HepG2 (cell line): ENCODE data around the gene MIR17HG. TPM values are rescaled to one million over a fixed set of nuclear protein-coding genes. Genes with fewer than 3 reads are reported as not detected.
A peak's percentile ranks its signal among the peaks of the same experiment; 100 is the strongest.

Source experiments
- ATAC-seq: fragments of 200-7000 bp; cut with Tn5 transposase; 3 replicates; pipeline ENCODE4 v1.9.1; 2020; ENCODE audit warnings: mild to moderate bottlenecking, moderate library complexity
- BruUV-seq: library from RNA; stranded (reverse); fragments of 400-500 nt; replicated peaks from 2 replicates; lab custom pipeline; 2021; lab: Mats Ljungman, UMichigan
- CTCF ChIA-PET: fragments of 300-600 bp; formaldehyde crosslinking; extraction: SDS; loops from one replicate; lab custom pipeline; 2021; ENCODE audit warnings: low total read pairs, inconsistent platforms, low intra/inter-chr PET ratio; lab: Yijun Ruan, JAX
- POLR2A ChIA-PET: fragments of 350-600 bp; sonication (Branson Sonifier 250); formaldehyde crosslinking; loops from one replicate; lab custom pipeline; 2020; ENCODE audit warnings: antibody characterized with exemption, inconsistent platforms; lab: Yijun Ruan, JAX
- DNase-seq: peaks from one replicate; pipeline ENCODE4 v3.0.0-alpha.2; 2015; ENCODE audit warnings: low spot score
- FAIRE-seq: peaks from 3 replicates; lab custom pipeline; 2011; peaks lifted over from hg19 to GRCh38; lab: Jason Lieb, UNC
- H2AFZ ChIP-seq: one replicate; pipeline ENCODE4 v1.6.1; 2011; ENCODE audit warnings: low read length, inconsistent platforms
- H3K27ac ChIP-seq: fragments of 300-600 bp; 3 replicates; pipeline ENCODE4 v1.8.0; 2011; ENCODE audit warnings: mixed run types, mild to moderate bottlenecking, mixed read lengths, low read length, inconsistent platforms; ENCODE audit not compliant: insufficient read depth; ENCODE audit errors: extremely low read length
- H3K27me3 ChIP-seq, 2 experiments: fragments of 200-600 bp in 1 of 2; 2 replicates in 1 of 2; 3 replicates in 1 of 2; pipeline versions ENCODE4 v1.6.0 to v1.8.0; 2011; ENCODE audit warnings: low read length in 2 of 2, mild to moderate bottlenecking in 2 of 2, moderate library complexity in 2 of 2, inconsistent platforms in 1 of 2; ENCODE audit not compliant: insufficient read depth in 2 of 2, control insufficient read depth in 1 of 2
- H3K36me3 ChIP-seq, 2 experiments: fragments of 200-600 bp in 1 of 2; replicated peaks in 1 of 2; 2 replicates in 1 of 2; 3 replicates in 1 of 2; pipeline versions ENCODE4 v1.5.1 to v1.8.0; 2011; ENCODE audit warnings: low read length in 2 of 2, inconsistent platforms in 1 of 2; ENCODE audit not compliant: insufficient read depth in 2 of 2, control insufficient read depth in 1 of 2
- H3K4me1 ChIP-seq: 2 replicates; pipeline ENCODE4 v1.5.1; 2012; ENCODE audit warnings: low read length, inconsistent platforms; ENCODE audit not compliant: insufficient read depth
- H3K4me2 ChIP-seq: 2 replicates; pipeline ENCODE4 v1.6.0; 2011; ENCODE audit warnings: low read depth, low read length, inconsistent platforms
- H3K4me3 ChIP-seq, 3 experiments: fragments of 200-600 bp in 1 of 3; sonication (generic), shearing (Covaris generic) in 1 of 3; replicated peaks in 1 of 3; 2 replicates each; pipeline ENCODE4 v1.5.1; 2011 to 2016; ENCODE audit warnings: low read length in 3 of 3, inconsistent platforms in 2 of 3, low read depth in 2 of 3, mild to moderate bottlenecking in 2 of 3, control low read depth in 1 of 3, mixed read lengths in 1 of 3; ENCODE audit not compliant: insufficient read depth in 1 of 3
- H3K79me2 ChIP-seq: one replicate; pipeline ENCODE4 v1.6.1; 2011; ENCODE audit warnings: low read length, inconsistent platforms; ENCODE audit not compliant: insufficient read depth
- H3K9ac ChIP-seq: 2 replicates; pipeline ENCODE4 v1.6.0; 2011; ENCODE audit warnings: mild to moderate bottlenecking, low read depth, low read length, inconsistent platforms; ENCODE audit not compliant: insufficient read depth
- H3K9me3 ChIP-seq: 2 replicates; pipeline ENCODE4 v1.5.1; 2012; ENCODE audit warnings: mild to moderate bottlenecking, low read length
- H4K20me1 ChIP-seq: 2 replicates; pipeline ENCODE4 v1.6.0; 2011; ENCODE audit warnings: inconsistent platforms, mild to moderate bottlenecking, low read length, moderate library complexity; ENCODE audit not compliant: insufficient read depth
- BHLHE40 ChIP-seq: IDR thresholded peaks from 2 replicates; pipeline ENCODE4 v1.6.1; 2011; ENCODE audit warnings: low read length, improper control_type of control experiment
- CBX1 ChIP-seq: IDR thresholded peaks from one replicate; pipeline ENCODE4 v1.6.1; 2016; ENCODE audit warnings: antibody characterized with exemption, low read depth
- CENPT ChIP-seq: sonication (generic); formaldehyde crosslinking; IDR thresholded peaks from 2 replicates; pipeline ENCODE4 v1.8.0; 2022; ENCODE audit warnings: low read depth, mild to moderate bottlenecking, moderate library complexity, missing genetic modification reagents
- MED8 ChIP-seq: sonication (generic); formaldehyde crosslinking; IDR thresholded peaks from 2 replicates; pipeline ENCODE4 v1.8.1; 2023; ENCODE audit warnings: mild to moderate bottlenecking, missing genetic modification reagents; ENCODE audit not compliant: insufficient replicate concordance
- NR3C1 ChIP-seq: sonication (generic); formaldehyde crosslinking; IDR thresholded peaks from 2 replicates; pipeline ENCODE4 v1.4.0; 2020; ENCODE audit warnings: missing genetic modification reagents
- POLR2G ChIP-seq: fragments of 200-400 bp; formaldehyde crosslinking; IDR thresholded peaks from 2 replicates; pipeline ENCODE4 v1.6.1; 2018; ENCODE audit warnings: mild to moderate bottlenecking, low read depth, low read length, moderate library complexity
- ZBTB42 ChIP-seq: sonication (generic); formaldehyde crosslinking; IDR thresholded peaks from 2 replicates; pipeline ENCODE4 v1.5.0; 2020; ENCODE audit warnings: mild to moderate bottlenecking, missing genetic modification reagents
- ZNF24 ChIP-seq: fragments of 450-650 bp; IDR thresholded peaks from 2 replicates; pipeline ENCODE4 v1.6.1; 2017; ENCODE audit warnings: antibody characterized with exemption, mild to moderate bottlenecking
- ZNF30 ChIP-seq: sonication (generic); formaldehyde crosslinking; IDR thresholded peaks from 2 replicates; pipeline ENCODE4 v1.5.0; 2020; ENCODE audit warnings: mild to moderate bottlenecking, missing genetic modification reagents
- ZNF792 ChIP-seq: IDR thresholded peaks from 2 replicates; pipeline ENCODE4 v1.6.1; 2016
- WGBS: methylation state at CpG from one replicate; pipeline ENCODE4 v1.1.6; 2017; ENCODE audit warnings: low lambda C conversion rate; 5-methylcytosine and 5-hydroxymethylcytosine counted together
- in situ Hi-C: cut with HindIII; loops from 2 replicates; pipeline ENCODE4 v1.10.0; 2017; ENCODE audit warnings: low pct_unique_long_range_greater_than_20kb; ENCODE audit not compliant: extremely low pct_ligation_motif_present
- intact Hi-C: fragments of 100-400 bp; cut with micrococcal nuclease; formaldehyde crosslinking; loops from one replicate; pipeline ENCODE4 v1.10.0; 2022; ENCODE audit not compliant: unreplicated experiment
- polyA plus RNA-seq, 8 experiments: library from polyadenylated mRNA; depleted of rRNA in 3 of 8; stranded (reverse) in 7 of 8; unstranded in 1 of 8; fragments of >200 nt; fragmentation: Illumina TruSeq in 4 of 8; extraction: Trizol in 4 of 8; gene quantifications; 2 replicates each; pipeline versions ENCODE4 v1.2.1 to v1.2.3, GENCODE V29; 2011 to 2016; ENCODE audit warnings: low read depth in 4 of 8, missing spikeins in 1 of 8, mixed read lengths in 1 of 8; ENCODE audit not compliant: insufficient read depth in 1 of 8
- total RNA-seq, 5 experiments: library from RNA; depleted of rRNA; stranded (reverse); fragments of >200 nt; fragmentation: Illumina TruSeq; extraction: Trizol; gene quantifications; 2 replicates each; pipeline ENCODE4 v1.2.3, GENCODE V29; 2016; ENCODE audit warnings: low read depth in 1 of 5
- TF ChIP-seq, protein P1 (sequence below): IDR thresholded peaks from 2 replicates; pipeline ENCODE4 v1.6.1; 2016
- TF ChIP-seq, protein P2 (sequence below): IDR thresholded peaks from 2 replicates; pipeline ENCODE4 v1.6.1; 2018; ENCODE audit warnings: missing genetic modification reagents
- TF ChIP-seq, protein P3 (sequence below): sonication (generic); formaldehyde crosslinking; IDR thresholded peaks from 2 replicates; pipeline ENCODE4 v1.8.1; 2022; ENCODE audit warnings: low read depth, mild to moderate bottlenecking, missing genetic modification reagents
- TF ChIP-seq, protein P4 (sequence below), 2 experiments: fragments of 450-650 bp in 1 of 2; sonication (generic) in 1 of 2; formaldehyde crosslinking; IDR thresholded peaks; 2 replicates each; pipeline versions ENCODE4 v1.5.0 to v1.8.0; 2020 to 2022; ENCODE audit warnings: mild to moderate bottlenecking in 1 of 2, missing genetic modification reagents in 1 of 2
- TF ChIP-seq, protein P5 (sequence below): sonication (generic); formaldehyde crosslinking; IDR thresholded peaks from 2 replicates; pipeline ENCODE4 v1.8.1; 2023; ENCODE audit warnings: mild to moderate bottlenecking, moderate library complexity, missing genetic modification reagents

MIR17HG gene
- total and polyA plus RNA-seq, 2 of the 13 experiments (the other 11 are each of a cell fraction or from before 2014, with no cell fraction given), result 2.5 to 12.3 TPM

DNA sequence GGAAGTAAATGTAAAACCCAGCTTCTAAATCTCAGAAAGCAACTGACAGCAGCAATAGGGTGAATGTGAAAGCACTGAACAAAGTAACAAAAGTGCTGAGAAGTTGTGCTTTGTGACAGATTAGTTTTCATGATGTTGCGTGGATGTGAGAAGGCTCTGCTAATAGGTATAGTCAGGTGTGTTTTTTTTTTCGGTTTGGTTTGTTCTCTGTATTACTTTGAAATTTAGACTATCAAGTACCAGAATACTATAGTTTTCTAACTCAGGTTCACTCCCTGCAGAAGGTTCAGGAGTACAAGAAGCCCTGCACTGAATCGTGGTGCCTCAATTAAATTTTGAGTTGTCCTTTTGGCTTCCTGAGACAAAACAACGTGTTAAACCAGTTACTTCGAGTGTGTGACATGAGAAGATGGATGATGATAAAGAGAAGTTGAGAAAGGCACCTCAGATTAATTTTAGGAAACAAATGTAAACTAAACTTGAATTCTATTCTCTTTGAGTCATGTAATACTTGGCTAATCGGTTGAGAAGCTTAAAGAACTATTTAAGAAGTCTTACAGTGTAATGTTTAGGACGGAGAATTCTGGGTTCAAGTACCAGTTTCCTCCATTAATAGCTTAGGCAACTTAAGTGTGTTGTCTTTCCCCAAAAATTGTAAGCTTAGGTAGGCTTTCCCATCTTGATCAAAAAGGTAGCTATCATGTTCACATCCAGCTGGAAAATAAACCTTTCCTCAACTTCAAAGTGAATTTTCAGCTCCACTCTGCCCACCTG, 10.3 kb downstream of the MIR17HG start (continued):
- TF ChIP-seq, protein P1, sequence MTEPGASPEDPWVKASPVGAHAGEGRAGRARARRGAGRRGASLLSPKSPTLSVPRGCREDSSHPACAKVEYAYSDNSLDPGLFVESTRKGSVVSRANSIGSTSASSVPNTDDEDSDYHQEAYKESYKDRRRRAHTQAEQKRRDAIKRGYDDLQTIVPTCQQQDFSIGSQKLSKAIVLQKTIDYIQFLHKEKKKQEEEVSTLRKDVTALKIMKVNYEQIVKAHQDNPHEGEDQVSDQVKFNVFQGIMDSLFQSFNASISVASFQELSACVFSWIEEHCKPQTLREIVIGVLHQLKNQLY, result no peak
- TF ChIP-seq, protein P2, sequence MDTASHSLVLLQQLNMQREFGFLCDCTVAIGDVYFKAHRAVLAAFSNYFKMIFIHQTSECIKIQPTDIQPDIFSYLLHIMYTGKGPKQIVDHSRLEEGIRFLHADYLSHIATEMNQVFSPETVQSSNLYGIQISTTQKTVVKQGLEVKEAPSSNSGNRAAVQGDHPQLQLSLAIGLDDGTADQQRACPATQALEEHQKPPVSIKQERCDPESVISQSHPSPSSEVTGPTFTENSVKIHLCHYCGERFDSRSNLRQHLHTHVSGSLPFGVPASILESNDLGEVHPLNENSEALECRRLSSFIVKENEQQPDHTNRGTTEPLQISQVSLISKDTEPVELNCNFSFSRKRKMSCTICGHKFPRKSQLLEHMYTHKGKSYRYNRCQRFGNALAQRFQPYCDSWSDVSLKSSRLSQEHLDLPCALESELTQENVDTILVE (CRISPR knock-in tag), result no peak
- TF ChIP-seq MED8 (CRISPR knock-in tag) (no peak), CENPT (no peak), ZNF24 (no peak)
- TF ChIP-seq, protein P3, sequence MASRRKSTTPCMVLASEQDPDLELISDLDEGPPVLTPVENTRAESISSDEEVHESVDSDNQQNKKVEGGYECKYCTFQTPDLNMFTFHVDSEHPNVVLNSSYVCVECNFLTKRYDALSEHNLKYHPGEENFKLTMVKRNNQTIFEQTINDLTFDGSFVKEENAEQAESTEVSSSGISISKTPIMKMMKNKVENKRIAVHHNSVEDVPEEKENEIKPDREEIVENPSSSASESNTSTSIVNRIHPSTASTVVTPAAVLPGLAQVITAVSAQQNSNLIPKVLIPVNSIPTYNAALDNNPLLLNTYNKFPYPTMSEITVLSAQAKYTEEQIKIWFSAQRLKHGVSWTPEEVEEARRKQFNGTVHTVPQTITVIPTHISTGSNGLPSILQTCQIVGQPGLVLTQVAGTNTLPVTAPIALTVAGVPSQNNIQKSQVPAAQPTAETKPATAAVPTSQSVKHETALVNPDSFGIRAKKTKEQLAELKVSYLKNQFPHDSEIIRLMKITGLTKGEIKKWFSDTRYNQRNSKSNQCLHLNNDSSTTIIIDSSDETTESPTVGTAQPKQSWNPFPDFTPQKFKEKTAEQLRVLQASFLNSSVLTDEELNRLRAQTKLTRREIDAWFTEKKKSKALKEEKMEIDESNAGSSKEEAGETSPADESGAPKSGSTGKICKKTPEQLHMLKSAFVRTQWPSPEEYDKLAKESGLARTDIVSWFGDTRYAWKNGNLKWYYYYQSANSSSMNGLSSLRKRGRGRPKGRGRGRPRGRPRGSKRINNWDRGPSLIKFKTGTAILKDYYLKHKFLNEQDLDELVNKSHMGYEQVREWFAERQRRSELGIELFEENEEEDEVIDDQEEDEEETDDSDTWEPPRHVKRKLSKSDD (CRISPR knock-in tag), result no peak

DNA sequence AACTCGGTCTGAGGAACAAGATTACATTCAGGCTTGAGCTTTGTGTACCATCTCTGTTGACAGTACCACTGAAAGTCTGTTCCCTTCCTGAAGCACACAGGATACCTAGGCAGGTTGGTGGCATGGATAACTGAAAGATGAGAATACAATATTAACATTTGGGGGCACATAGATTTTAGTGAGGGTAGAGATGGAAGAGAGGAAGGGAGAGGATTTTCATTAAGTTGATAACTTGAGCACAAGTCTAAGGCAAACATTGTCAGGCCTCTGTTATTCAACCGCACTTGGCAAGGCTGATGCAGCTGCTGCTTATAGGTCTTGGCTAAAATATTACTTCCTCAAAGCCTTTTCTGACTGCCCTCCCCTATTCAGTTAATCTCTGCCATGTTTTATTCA, 10.9 kb downstream of the MIR17HG start:
- no peaks in the 10 kb centered on the region for H3K27me3 ChIP-seq
- ChIA-PET POLR2A (interaction anchor here (0.9 to 1.1 kb wide), 2 partner anchors 12 to 14 kb away, joined by 3 read pairs; no protein-coding TSS in a partner anchor), CTCF (no interaction called here)
- no peak for FAIRE-seq
- intact Hi-C loops, result no loop called here
- no peak overlapping the region for H3K4me2 ChIP-seq
- H4K20me1 ChIP-seq, result peaks cover 35% of the 10 kb centered on the region
- no peaks in the 10 kb centered on the region for H3K9me3 ChIP-seq
- no peak overlapping the region for H2AFZ ChIP-seq
- H3K4me1 ChIP-seq, result peaks cover 100% of the 10 kb centered on the region
- H3K79me2 ChIP-seq, result peaks cover 2% of the 10 kb centered on the region
- H3K27ac ChIP-seq, result no peak overlapping the region
- 53% methylated on average over 2 of the region's 2 CpGs for WGBS
- H3K36me3 ChIP-seq, result peaks cover 3 to 26% of the 10 kb centered on the region in 2 experiments
- H3K9ac ChIP-seq, result no peak overlapping the region
- in situ Hi-C loops, result no loop called here
- BruUV-seq, result no TSS peak
- no peak for DNase-seq
- H3K4me3 ChIP-seq, result no peak overlapping the region
- ATAC-seq, result peak; percentile 3
- TF ChIP-seq BHLHE40 (no peak), CBX1 (no peak), ZNF792 (CRISPR knock-in tag) (no peak), NR3C1 (CRISPR knock-in tag) (no peak), ZBTB42 (CRISPR knock-in tag) (no peak), POLR2G (peak; percentile 50), ZNF30 (CRISPR knock-in tag) (no peak)
- TF ChIP-seq, protein P4, sequence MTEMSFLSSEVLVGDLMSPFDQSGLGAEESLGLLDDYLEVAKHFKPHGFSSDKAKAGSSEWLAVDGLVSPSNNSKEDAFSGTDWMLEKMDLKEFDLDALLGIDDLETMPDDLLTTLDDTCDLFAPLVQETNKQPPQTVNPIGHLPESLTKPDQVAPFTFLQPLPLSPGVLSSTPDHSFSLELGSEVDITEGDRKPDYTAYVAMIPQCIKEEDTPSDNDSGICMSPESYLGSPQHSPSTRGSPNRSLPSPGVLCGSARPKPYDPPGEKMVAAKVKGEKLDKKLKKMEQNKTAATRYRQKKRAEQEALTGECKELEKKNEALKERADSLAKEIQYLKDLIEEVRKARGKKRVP (CRISPR knock-in tag; IDR thresholded peaks at IDR 0.05), result no peak
- TF ChIP-seq, protein P5, sequence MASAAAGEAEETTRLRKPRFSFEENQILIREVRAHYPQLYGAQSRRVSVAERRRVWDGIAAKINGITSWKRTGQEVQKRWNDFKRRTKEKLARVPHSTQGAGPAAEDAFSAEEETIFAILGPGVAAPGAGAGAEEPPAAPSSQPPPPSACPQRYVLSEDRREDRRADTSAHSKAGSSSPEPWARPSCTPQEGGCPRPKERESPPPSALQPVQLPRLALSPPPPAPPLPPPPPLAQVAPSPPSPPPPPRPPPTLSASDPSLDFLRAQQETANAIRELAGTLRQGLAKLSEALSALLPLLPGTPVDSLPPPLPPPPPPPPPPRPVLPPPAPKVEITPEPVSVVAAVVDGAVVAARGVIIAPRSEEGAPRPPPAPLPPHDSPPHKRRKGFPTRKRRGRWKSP (CRISPR knock-in tag), result no peak
